OCI-LY7 (cell line): Measurements from ENCODE around the gene LYRM1. TPM values are rescaled to one million over a fixed set of nuclear protein-coding genes. Genes with fewer than 3 reads are reported as not detected.

Experiments
- BruUV-seq: library from RNA; stranded (reverse); fragments of 400-500 nt; replicated peaks from 2 replicates; lab custom pipeline; 2021; lab: Mats Ljungman, UMichigan
- CTCF ChIA-PET: fragments of 300-600 bp; sonication (Branson Sonifier 250); formaldehyde crosslinking; loops from one replicate; lab custom pipeline; 2022; ENCODE audit warnings: antibody characterized with exemption; ENCODE audit not compliant: unreplicated experiment; lab: Charles Lee
- POLR2A ChIA-PET: fragments of 300-600 bp; sonication (Branson Sonifier 250); formaldehyde crosslinking; loops from one replicate; lab custom pipeline; 2022; ENCODE audit warnings: antibody characterized with exemption; lab: Charles Lee
- DNase-seq: peaks from one replicate; pipeline ENCODE4 v3.0.0-alpha.2; 2015; ENCODE audit warnings: low spot score
- H2AFZ ChIP-seq: fragments of 200-600 bp; sonication (generic), shearing (Covaris generic); 2 replicates; pipeline ENCODE4 v1.6.1; 2014; ENCODE audit warnings: mild to moderate bottlenecking, antibody characterized with exemption, low read length, moderate library complexity
- H3K27ac ChIP-seq: fragments of 200-600 bp; sonication (generic); 2 replicates; pipeline ENCODE4 v1.5.1; 2014; ENCODE audit warnings: mixed run types, low read depth, mild to moderate bottlenecking, moderate library complexity, low read length, inconsistent platforms; ENCODE audit not compliant: poor library complexity, severe bottlenecking
- H3K36me3 ChIP-seq: fragments of 200-600 bp; sonication (generic); 2 replicates; pipeline ENCODE4 v1.6.1; 2014; ENCODE audit warnings: mild to moderate bottlenecking, antibody characterized with exemption, low read length, moderate library complexity, mixed read lengths; ENCODE audit not compliant: insufficient read depth
- H3K4me1 ChIP-seq: fragments of 200-600 bp; sonication (generic); 2 replicates; pipeline ENCODE4 v1.5.1; 2014; ENCODE audit warnings: mild to moderate bottlenecking, low read length; ENCODE audit not compliant: insufficient read depth, poor library complexity, severe bottlenecking
- H3K4me2 ChIP-seq: fragments of 200-600 bp; sonication (generic); 2 replicates; pipeline ENCODE4 v1.6.1; 2014; ENCODE audit warnings: mild to moderate bottlenecking, low read length
- H3K4me3 ChIP-seq: fragments of 200-600 bp; sonication (generic); 2 replicates; pipeline ENCODE4 v1.5.1; 2014; ENCODE audit warnings: mild to moderate bottlenecking, low read depth, low read length; ENCODE audit not compliant: poor library complexity, severe bottlenecking
- H3K79me2 ChIP-seq: fragments of 200-600 bp; sonication (generic); 2 replicates; pipeline ENCODE4 v1.6.1; 2016; ENCODE audit warnings: low read depth, mild to moderate bottlenecking, low read length, moderate library complexity, mixed read lengths; ENCODE audit not compliant: insufficient read depth
- H3K9me2 ChIP-seq: fragments of 200-600 bp; sonication (generic); 2 replicates; pipeline ENCODE4 v1.6.1; 2016; ENCODE audit warnings: mild to moderate bottlenecking, low read length, mixed read lengths; ENCODE audit not compliant: insufficient read depth
- H3K9me3 ChIP-seq: fragments of 200-600 bp; sonication (generic); 2 replicates; pipeline ENCODE4 v1.6.1; 2014; ENCODE audit warnings: mild to moderate bottlenecking, mixed run types, low read length, mixed read lengths
- H4K20me1 ChIP-seq: fragments of 200-600 bp; sonication (generic); 2 replicates; pipeline ENCODE4 v1.6.1; 2014; ENCODE audit warnings: mild to moderate bottlenecking, antibody characterized with exemption, low read length, moderate library complexity, mixed read lengths; ENCODE audit not compliant: insufficient read depth
- CTCF ChIP-seq: fragments of 200-600 bp; sonication (generic); conservative IDR thresholded peaks from 2 replicates; pipeline ENCODE4 v1.5.1; 2014; ENCODE audit warnings: mild to moderate bottlenecking, antibody characterized with exemption, low read length, moderate library complexity, mixed read lengths
- EZH2phosphoT487 ChIP-seq: fragments of 200-600 bp; sonication (generic); IDR thresholded peaks from 2 replicates; pipeline ENCODE4 v1.6.1; 2018; ENCODE audit warnings: low read depth, borderline replicate concordance, mild to moderate bottlenecking, mixed run types, antibody characterized with exemption, low read length, moderate library complexity, mixed read lengths
- intact Hi-C: fragments of 100-400 bp; cut with micrococcal nuclease; formaldehyde crosslinking; loops from one replicate; pipeline ENCODE4 v1.10.0; 2022; ENCODE audit not compliant: unreplicated experiment
- total RNA-seq, 2 experiments: library from RNA; depleted of rRNA in 1 of 2; stranded (reverse); fragments of >200 nt in 1 of 2; shearing (Covaris generic) in 1 of 2; gene quantifications; 2 replicates each; pipeline ENCODE4 v1.2.3, GENCODE V29; 2014 to 2022

LYRM1 gene
- total RNA-seq, 2 experiments from 2014 or later = 23.3 to 24.0 TPM

GRCh38 chr16:20952139-20952920 lies 51.8 kb downstream of the LYRM1 start:
- H3K27ac ChIP-seq = no peak overlapping the region
- no peaks in the 10 kb centered on the region for H3K4me1 ChIP-seq
- no peak overlapping the region for H3K4me2 ChIP-seq
- ChIA-PET POLR2A (no interaction called here), CTCF (no interaction called here)
- BruUV-seq = no TSS peak
- TF ChIP-seq CTCF = no peak
- no peak for TF ChIP-seq EZH2phosphoT487
- H3K36me3 ChIP-seq = no peaks in the 10 kb centered on the region
- no peak for DNase-seq
- no peak overlapping the region for H3K4me3 ChIP-seq
- no peak overlapping the region for H2AFZ ChIP-seq
- intact Hi-C loops = no loop called here
- H3K79me2 ChIP-seq = no peaks in the 10 kb centered on the region
- H3K9me2 ChIP-seq = no peaks in the 10 kb centered on the region
- H4K20me1 ChIP-seq = no peaks in the 10 kb centered on the region
- H3K9me3 ChIP-seq = no peaks in the 10 kb centered on the region

GRCh38 chr16:20954574-20954973 lies 54.0 kb downstream of the LYRM1 start:
- POLR2A ChIA-PET = no interaction called here
- intact Hi-C loops = no loop called here

More at GRCh38 chr16:20954574-20954973, 54.0 kb downstream of the LYRM1 start:
- no peaks in the 10 kb centered on the region for H4K20me1 ChIP-seq
- no peak overlapping the region for H3K27ac ChIP-seq
- no peak overlapping the region for H3K4me3 ChIP-seq
- BruUV-seq = no TSS peak
- H3K79me2 ChIP-seq = no peaks in the 10 kb centered on the region
- CTCF ChIA-PET = no interaction called here
- H3K4me1 ChIP-seq = no peaks in the 10 kb centered on the region
- no peaks in the 10 kb centered on the region for H3K9me2 ChIP-seq
- no peak for TF ChIP-seq EZH2phosphoT487
- TF ChIP-seq CTCF = no peak
- no peaks in the 10 kb centered on the region for H3K9me3 ChIP-seq
- no peak overlapping the region for H2AFZ ChIP-seq
- H3K36me3 ChIP-seq = no peaks in the 10 kb centered on the region
- DNase-seq = no peak
- no peak overlapping the region for H3K4me2 ChIP-seq
